ENCODE results near the gene KCNQ1. TPM values are rescaled to one million over a fixed set of nuclear protein-coding genes. Genes with fewer than 3 reads are reported as not detected.

Gene KCNQ1
- polyA plus RNA-seq, 2 donors, result 0.31 to 0.52 TPM

GRCh38 chr11:2795491-2795991, 350.7 kb downstream of the KCNQ1 start:
- H3K36me3 ChIP-seq (ENCODE audit: control insufficient read depth in 2 of 2, insufficient read depth in 2 of 2, low read length in 1 of 2), result no peaks in the 10 kb centered on the region

GRCh38 chr11:2796091-2796490, 351.3 kb downstream of the KCNQ1 start:
- H3K27ac ChIP-seq (ENCODE audit: low read depth in 2 of 2, low read length in 1 of 2), result no peak overlapping the region
- no peaks in the 10 kb centered on the region for H3K36me3 ChIP-seq (ENCODE audit: control insufficient read depth in 2 of 2, insufficient read depth in 2 of 2, low read length in 1 of 2)
- 91 to 93% methylated on average over 15 of the region's 15 CpGs for WGBS, 2 donors
- no peak overlapping the region for H3K4me3 ChIP-seq (ENCODE audit: low read depth in 1 of 2, low read length in 2 of 2)
- peaks cover 0 to 2% of the 10 kb centered on the region in 2 donors for H3K9me3 ChIP-seq (ENCODE audit: control insufficient read depth in 2 of 2, insufficient read depth in 1 of 2, low read depth in 1 of 2, low read length in 1 of 2)
- H3K4me1 ChIP-seq (ENCODE audit: control insufficient read depth in 2 of 2, insufficient read depth in 2 of 2, low read length in 1 of 2), result peaks cover 0 to 10% of the 10 kb centered on the region in 2 donors
- H3K27me3 ChIP-seq (ENCODE audit: control insufficient read depth in 1 of 2, insufficient read depth in 2 of 2, low read length in 2 of 2), result no peaks in the 10 kb centered on the region

More at GRCh38 chr11:2795491-2795991, 350.7 kb downstream of the KCNQ1 start:
- H3K4me3 ChIP-seq (ENCODE audit: low read depth in 1 of 2, low read length in 2 of 2), result no peak overlapping the region
- H3K9me3 ChIP-seq (ENCODE audit: control insufficient read depth in 2 of 2, insufficient read depth in 1 of 2, low read depth in 1 of 2, low read length in 1 of 2), result peaks cover 0 to 2% of the 10 kb centered on the region in 2 donors
- peaks cover 0 to 10% of the 10 kb centered on the region in 2 donors for H3K4me1 ChIP-seq (ENCODE audit: control insufficient read depth in 2 of 2, insufficient read depth in 2 of 2, low read length in 1 of 2)
- H3K27ac ChIP-seq (ENCODE audit: low read depth in 2 of 2, low read length in 1 of 2), result no peak overlapping the region
- WGBS, 2 donors, result 91 to 96% methylated on average over 10 of the region's 10 CpGs
- H3K27me3 ChIP-seq (ENCODE audit: control insufficient read depth in 1 of 2, insufficient read depth in 2 of 2, low read length in 2 of 2), result no peaks in the 10 kb centered on the region

DNA sequence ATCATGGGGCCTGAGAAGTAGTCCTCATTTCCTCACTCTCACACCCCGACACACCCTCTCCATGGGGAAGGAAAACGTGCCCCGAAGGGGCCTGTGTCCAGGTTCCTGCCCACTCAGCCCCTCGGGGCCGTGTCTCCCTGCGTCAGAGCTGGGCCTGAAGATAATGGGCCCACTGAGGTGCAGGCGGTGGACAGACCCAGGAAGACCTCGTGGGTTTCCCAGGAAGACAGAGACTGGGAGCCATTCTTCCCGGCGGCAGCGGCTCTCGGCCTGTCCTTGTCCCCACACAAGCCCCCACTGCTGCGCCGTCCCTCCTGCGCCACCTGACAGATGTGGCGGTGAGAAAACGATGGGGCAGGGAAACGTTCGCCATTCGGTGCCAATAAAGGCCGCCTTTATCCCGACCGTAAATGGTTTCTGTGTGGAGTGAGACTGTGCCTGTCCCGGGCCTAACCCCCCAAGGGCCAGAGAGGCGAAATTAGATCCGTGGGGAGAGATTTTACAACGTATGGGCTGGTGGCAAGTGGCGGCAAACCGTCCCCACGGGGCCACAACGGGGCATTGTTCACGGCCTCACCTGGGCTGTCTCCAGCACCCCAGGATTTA, 351.8 kb downstream of the KCNQ1 start:
- H3K27ac ChIP-seq (ENCODE audit: low read depth in 2 of 2, low read length in 1 of 2), result no peak overlapping the region
- H3K9me3 ChIP-seq (ENCODE audit: control insufficient read depth in 2 of 2, insufficient read depth in 1 of 2, low read depth in 1 of 2, low read length in 1 of 2), result peaks cover 0 to 2% of the 10 kb centered on the region in 2 donors

GRCh38 chr11:2797121-2797711, 352.4 kb downstream of the KCNQ1 start:
- no peaks in the 10 kb centered on the region for H3K27me3 ChIP-seq (ENCODE audit: control insufficient read depth in 1 of 2, insufficient read depth in 2 of 2, low read length in 2 of 2)
- H3K27ac ChIP-seq (ENCODE audit: low read depth in 2 of 2, low read length in 1 of 2), result no peak overlapping the region
- peaks cover 0 to 4% of the 10 kb centered on the region in 2 donors for H3K4me1 ChIP-seq (ENCODE audit: control insufficient read depth in 2 of 2, insufficient read depth in 2 of 2, low read length in 1 of 2)
- 87 to 88% methylated on average over 25 of the region's 25 CpGs for WGBS, 2 donors
- H3K4me3 ChIP-seq (ENCODE audit: low read depth in 1 of 2, low read length in 2 of 2), result no peak overlapping the region
- H3K36me3 ChIP-seq (ENCODE audit: control insufficient read depth in 2 of 2, insufficient read depth in 2 of 2, low read length in 1 of 2), result no peaks in the 10 kb centered on the region
- H3K9me3 ChIP-seq (ENCODE audit: control insufficient read depth in 2 of 2, insufficient read depth in 1 of 2, low read depth in 1 of 2, low read length in 1 of 2), result peaks cover 0 to 2% of the 10 kb centered on the region in 2 donors

More for the DNA sequence above, 351.8 kb downstream of the KCNQ1 start:
- H3K27me3 ChIP-seq (ENCODE audit: control insufficient read depth in 1 of 2, insufficient read depth in 2 of 2, low read length in 2 of 2), result no peaks in the 10 kb centered on the region
- H3K36me3 ChIP-seq (ENCODE audit: control insufficient read depth in 2 of 2, insufficient read depth in 2 of 2, low read length in 1 of 2), result no peaks in the 10 kb centered on the region
- peaks cover 0 to 7% of the 10 kb centered on the region in 2 donors for H3K4me1 ChIP-seq (ENCODE audit: control insufficient read depth in 2 of 2, insufficient read depth in 2 of 2, low read length in 1 of 2)
- WGBS, 2 donors, result 90 to 91% methylated on average over 32 of the region's 32 CpGs
- H3K4me3 ChIP-seq (ENCODE audit: low read depth in 1 of 2, low read length in 2 of 2), result no peak overlapping the region

DNA sequence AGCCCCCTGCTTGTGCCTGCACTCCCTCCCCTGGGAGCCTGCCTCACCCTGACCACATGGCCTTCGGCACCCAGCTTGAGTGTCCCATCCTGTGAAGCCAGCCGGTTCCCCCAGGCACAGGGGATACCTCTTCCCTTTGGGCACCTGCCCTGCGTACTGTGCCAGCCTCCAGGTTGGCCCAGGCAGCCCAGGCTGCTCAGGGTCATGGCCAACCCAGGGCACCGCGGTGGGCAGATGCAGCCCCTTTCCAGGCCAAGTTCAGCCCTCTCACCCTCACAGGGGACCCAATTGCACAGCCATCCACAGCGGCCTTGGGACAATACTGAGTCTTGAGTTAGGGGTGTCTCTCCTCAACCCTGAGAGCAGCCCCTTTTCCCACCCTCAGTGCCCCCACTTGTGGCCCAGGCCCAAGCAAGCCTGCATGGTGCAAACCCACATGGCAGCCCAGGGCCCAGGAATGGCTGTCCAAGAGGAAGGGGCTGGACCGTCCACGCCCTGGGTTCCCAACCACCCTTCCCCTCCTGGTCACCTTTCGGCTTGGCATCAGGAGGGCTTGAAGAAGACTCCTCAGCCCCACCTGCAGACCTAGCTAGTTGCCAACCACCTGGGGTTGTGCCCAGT, 353.0 kb downstream of the KCNQ1 start:
- Histone ChIP-seq H3K4me3 (ENCODE audit: low read depth in 1 of 2, low read length in 2 of 2) (no peak overlapping the region), H3K36me3 (ENCODE audit: control insufficient read depth in 2 of 2, insufficient read depth in 2 of 2, low read length in 1 of 2) (no peaks in the 10 kb centered on the region), H3K9me3 (ENCODE audit: control insufficient read depth in 2 of 2, insufficient read depth in 1 of 2, low read depth in 1 of 2, low read length in 1 of 2) (peaks cover 0 to 2% of the 10 kb centered on the region in 2 donors), H3K27me3 (ENCODE audit: control insufficient read depth in 1 of 2, insufficient read depth in 2 of 2, low read length in 2 of 2) (no peaks in the 10 kb centered on the region), H3K27ac (ENCODE audit: low read depth in 2 of 2, low read length in 1 of 2) (no peak overlapping the region), H3K4me1 (ENCODE audit: control insufficient read depth in 2 of 2, insufficient read depth in 2 of 2, low read length in 1 of 2) (peaks cover 0 to 4% of the 10 kb centered on the region in 2 donors)
- WGBS, 2 donors, result 77 to 86% methylated on average over 7 to 9 of the region's 9 CpGs

DNA sequence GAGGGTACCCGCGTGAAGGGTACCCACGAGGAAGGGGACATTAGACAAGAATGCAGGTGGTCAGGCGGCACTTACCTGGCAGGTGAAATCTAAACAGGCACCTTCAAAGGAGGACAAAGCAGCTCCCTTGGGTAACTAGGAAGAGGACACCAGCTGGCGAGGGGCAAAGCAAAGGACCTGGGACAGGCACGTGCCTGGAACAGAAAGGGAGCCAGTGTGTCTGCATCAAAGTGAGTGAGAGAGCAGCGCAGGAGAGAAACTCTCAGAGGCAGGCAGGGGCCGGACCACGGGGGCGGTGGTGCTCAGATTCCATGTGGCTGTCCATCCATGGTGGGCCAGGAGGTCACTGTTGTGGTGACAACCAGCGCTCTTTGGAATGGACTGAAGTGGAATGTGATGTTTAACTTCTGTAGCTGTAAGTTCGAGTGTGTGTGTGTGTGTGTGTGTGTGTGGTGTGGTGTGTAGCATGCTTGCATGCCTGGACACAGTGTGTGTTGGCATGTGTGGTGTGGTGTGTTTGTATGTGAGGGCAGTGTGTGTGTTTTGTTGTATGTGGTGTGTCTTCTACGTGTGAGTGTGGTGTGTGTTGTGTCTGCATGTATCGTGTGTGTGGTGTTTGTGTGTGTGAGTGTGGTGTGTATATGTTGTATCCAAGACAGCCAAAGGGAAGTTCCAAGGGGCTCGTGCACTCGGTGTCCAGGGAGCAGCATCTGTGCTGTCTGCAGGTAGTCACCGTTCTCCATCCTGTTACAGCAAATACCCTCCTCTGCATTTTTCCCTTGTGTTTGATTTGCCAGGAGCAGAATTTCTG, 354.3 kb downstream of the KCNQ1 start:
- WGBS, 2 donors, result 87 to 91% methylated on average over 17 of the region's 17 CpGs
- Histone ChIP-seq H3K9me3 (ENCODE audit: control insufficient read depth in 2 of 2, insufficient read depth in 1 of 2, low read depth in 1 of 2, low read length in 1 of 2) (peaks cover 0 to 2% of the 10 kb centered on the region in 2 donors), H3K27me3 (ENCODE audit: control insufficient read depth in 1 of 2, insufficient read depth in 2 of 2, low read length in 2 of 2) (no peaks in the 10 kb centered on the region)

DNA sequence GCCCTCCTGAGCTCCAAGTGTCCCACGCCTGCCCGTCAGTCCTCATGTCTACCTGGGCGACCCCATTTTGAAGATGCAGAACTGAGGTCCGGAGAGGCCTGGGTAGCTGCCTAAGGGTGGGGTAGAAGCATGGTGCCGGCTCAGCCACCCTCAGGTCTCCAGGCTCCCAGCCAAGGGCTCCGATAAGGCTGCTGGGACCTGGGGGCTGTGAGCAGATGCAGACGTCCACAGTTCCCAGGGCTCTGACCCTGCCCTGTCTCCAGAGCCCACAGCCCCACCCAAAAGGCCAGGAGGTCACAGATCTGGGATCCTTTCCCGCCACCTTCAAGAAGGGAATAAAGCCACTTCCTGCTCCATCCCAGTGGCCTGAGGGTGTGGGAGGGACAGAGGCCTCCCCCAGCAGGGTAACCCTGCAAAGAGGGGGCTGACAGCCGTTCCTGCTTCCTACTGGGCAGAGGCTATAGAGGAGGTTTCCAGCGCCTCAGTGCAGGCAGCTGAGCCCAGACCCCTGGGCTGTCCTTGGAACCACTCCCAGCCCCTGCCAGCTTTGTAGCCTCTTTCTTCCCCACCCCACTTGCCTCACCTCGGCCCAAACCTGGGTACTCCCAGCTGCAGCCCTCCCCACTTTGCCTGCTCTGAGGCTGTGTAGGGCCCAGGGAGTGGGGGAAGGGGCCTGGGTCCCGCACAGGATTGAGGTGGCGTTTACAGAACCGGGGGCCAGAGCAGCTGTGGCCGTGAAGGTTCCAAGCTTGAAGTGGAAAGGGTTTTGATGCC, 355.3 kb downstream of the KCNQ1 start:
- H3K4me1 ChIP-seq (ENCODE audit: control insufficient read depth in 2 of 2, insufficient read depth in 2 of 2, low read length in 1 of 2), result peaks cover 0 to 13% of the 10 kb centered on the region in 2 donors
- H3K9me3 ChIP-seq (ENCODE audit: control insufficient read depth in 2 of 2, insufficient read depth in 1 of 2, low read depth in 1 of 2, low read length in 1 of 2), result peaks cover 0 to 2% of the 10 kb centered on the region in 2 donors
- no peaks in the 10 kb centered on the region for H3K27me3 ChIP-seq (ENCODE audit: control insufficient read depth in 1 of 2, insufficient read depth in 2 of 2, low read length in 2 of 2)
- no peak overlapping the region for H3K27ac ChIP-seq (ENCODE audit: low read depth in 2 of 2, low read length in 1 of 2)
- 61 to 66% methylated on average over 15 of the region's 15 CpGs for WGBS, 2 donors
- H3K36me3 ChIP-seq (ENCODE audit: control insufficient read depth in 2 of 2, insufficient read depth in 2 of 2, low read length in 1 of 2), result no peaks in the 10 kb centered on the region
- H3K4me3 ChIP-seq (ENCODE audit: low read depth in 1 of 2, low read length in 2 of 2), result no peak overlapping the region

More for the DNA sequence above, 354.3 kb downstream of the KCNQ1 start:
- Histone ChIP-seq H3K4me1 (ENCODE audit: control insufficient read depth in 2 of 2, insufficient read depth in 2 of 2, low read length in 1 of 2) (peaks cover 0 to 13% of the 10 kb centered on the region in 2 donors), H3K36me3 (ENCODE audit: control insufficient read depth in 2 of 2, insufficient read depth in 2 of 2, low read length in 1 of 2) (no peaks in the 10 kb centered on the region), H3K27ac (ENCODE audit: low read depth in 2 of 2, low read length in 1 of 2) (no peak overlapping the region), H3K4me3 (ENCODE audit: low read depth in 1 of 2, low read length in 2 of 2) (no peak overlapping the region)

GRCh38 chr11:2800655-2801531, 356.1 kb downstream of the KCNQ1 start:
- WGBS, 2 donors, result 93 to 96% methylated on average over 12 of the region's 12 CpGs

More at GRCh38 chr11:2800655-2801531, 356.1 kb downstream of the KCNQ1 start:
- Histone ChIP-seq H3K36me3 (ENCODE audit: control insufficient read depth in 2 of 2, insufficient read depth in 2 of 2, low read length in 1 of 2) (no peaks in the 10 kb centered on the region), H3K27ac (ENCODE audit: low read depth in 2 of 2, low read length in 1 of 2) (no peak overlapping the region), H3K4me1 (ENCODE audit: control insufficient read depth in 2 of 2, insufficient read depth in 2 of 2, low read length in 1 of 2) (peaks cover 0 to 13% of the 10 kb centered on the region in 2 donors), H3K27me3 (ENCODE audit: control insufficient read depth in 1 of 2, insufficient read depth in 2 of 2, low read length in 2 of 2) (no peaks in the 10 kb centered on the region), H3K4me3 (ENCODE audit: low read depth in 1 of 2, low read length in 2 of 2) (no peak overlapping the region), H3K9me3 (ENCODE audit: control insufficient read depth in 2 of 2, insufficient read depth in 1 of 2, low read depth in 1 of 2, low read length in 1 of 2) (peaks cover 0 to 2% of the 10 kb centered on the region in 2 donors)

Measured in esophagus (tissue), 2 donors.